Skeletal muscle tissue (tissue), 4 donors: ENCODE measurements around the gene MTUS2. TPM values are rescaled to one million over a fixed set of nuclear protein-coding genes. Genes with fewer than 3 reads are reported as not detected.
"Not testable (repeated sequence)": the region's sequence is repeated elsewhere in the genome, so short reads cannot be mapped to it uniquely, and the experiment has no call there.

Source experiments
- H3K27ac ChIP-seq: one replicate; pipeline ENCODE4 v1.7.0; 2013; ENCODE audit warnings: mild to moderate bottlenecking, low read depth, low read length, inconsistent platforms
- H3K27me3 ChIP-seq, 3 donors: one replicate each; pipeline ENCODE4 v1.7.0; 2013; ENCODE audit warnings: low read length in 3 of 3; ENCODE audit not compliant: control insufficient read depth in 3 of 3, insufficient read depth in 3 of 3
- H3K36me3 ChIP-seq, 3 donors: one replicate each; pipeline ENCODE4 v1.7.0; 2013; ENCODE audit warnings: low read length in 3 of 3; ENCODE audit not compliant: control insufficient read depth in 3 of 3, insufficient read depth in 3 of 3
- H3K4me1 ChIP-seq, 3 donors: one replicate each; pipeline ENCODE4 v1.7.0; 2013; ENCODE audit warnings: low read length in 3 of 3, mild to moderate bottlenecking in 3 of 3; ENCODE audit not compliant: control insufficient read depth in 3 of 3, insufficient read depth in 3 of 3
- H3K4me3 ChIP-seq, 3 donors: one replicate each; pipeline ENCODE4 v1.7.0; 2013; ENCODE audit warnings: low read length in 3 of 3
- H3K9ac ChIP-seq, 3 donors: one replicate each; pipeline ENCODE4 v1.7.0; 2013; ENCODE audit warnings: low read length in 3 of 3, mild to moderate bottlenecking in 3 of 3, moderate library complexity in 2 of 3, low read depth in 1 of 3
- H3K9me3 ChIP-seq, 3 donors: one replicate each; pipeline ENCODE4 v1.7.0; 2013; ENCODE audit warnings: low read length in 3 of 3; ENCODE audit not compliant: control insufficient read depth in 3 of 3
- total RNA-seq: library from RNA; depleted of rRNA; stranded (reverse); fragments of >200 nt; gene quantifications from one replicate; pipeline ENCODE4 v1.2.3, GENCODE V29; 2014
- donor health status: Osteomylitis.

Gene MTUS2
- total RNA-seq, 1 donor from 2014 or later: 4.2 TPM

DNA sequence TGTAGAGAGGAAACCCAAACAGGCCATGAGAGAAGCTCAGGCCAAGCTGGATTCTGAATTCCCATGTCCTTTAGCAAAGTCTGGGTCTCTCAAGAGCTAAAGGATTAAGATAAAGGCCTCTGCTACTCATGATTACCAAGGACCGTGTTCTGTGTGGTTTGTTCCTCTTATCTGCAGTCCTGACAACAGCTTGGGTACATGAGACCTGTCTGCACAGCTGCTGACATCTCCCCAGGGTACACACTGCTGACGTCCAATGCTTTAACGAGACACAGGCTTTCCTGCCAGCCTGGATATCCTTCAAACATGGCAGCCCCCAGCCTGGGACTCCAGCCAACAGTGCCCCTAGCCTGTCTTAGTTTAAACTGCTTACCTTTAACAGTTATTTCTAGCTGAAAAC, 564.3 kb downstream of the MTUS2 start:
- H3K27ac ChIP-seq: no peak overlapping the region

DNA sequence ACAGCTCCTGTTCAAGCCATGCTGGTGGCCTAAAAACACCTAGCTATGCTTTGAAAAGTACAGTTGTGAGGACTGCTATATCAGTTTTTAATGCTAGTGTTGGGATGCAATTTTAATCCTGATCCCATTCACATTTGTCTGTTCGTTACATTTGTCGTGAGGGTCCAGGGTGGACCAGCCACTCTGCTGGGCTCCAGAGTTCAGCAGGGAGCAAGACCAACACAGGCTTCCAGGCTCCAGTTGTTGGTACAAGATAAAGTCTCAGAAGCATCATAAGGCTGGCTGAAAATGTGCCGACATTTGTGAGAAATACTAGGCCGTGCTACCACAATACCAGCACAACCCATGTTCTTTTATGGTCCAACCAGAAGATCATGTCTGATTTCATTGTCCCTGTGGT, 564.7 kb downstream of the MTUS2 start:
- no peaks in the 10 kb centered on the region for H3K9me3 ChIP-seq
- no peak overlapping the region for H3K27ac ChIP-seq
- H3K27me3 ChIP-seq: no peaks in the 10 kb centered on the region
- no peaks in the 10 kb centered on the region for H3K4me1 ChIP-seq
- H3K4me3 ChIP-seq: no peak overlapping the region
- H3K36me3 ChIP-seq: no peaks in the 10 kb centered on the region
- H3K9ac ChIP-seq: no peak overlapping the region

More for the DNA sequence above, 564.3 kb downstream of the MTUS2 start:
- Histone ChIP-seq H3K36me3 (no peaks in the 10 kb centered on the region), H3K4me3 (no peak overlapping the region), H3K9ac (no peak overlapping the region), H3K4me1 (no peaks in the 10 kb centered on the region), H3K9me3 (no peaks in the 10 kb centered on the region), H3K27me3 (no peaks in the 10 kb centered on the region)

DNA sequence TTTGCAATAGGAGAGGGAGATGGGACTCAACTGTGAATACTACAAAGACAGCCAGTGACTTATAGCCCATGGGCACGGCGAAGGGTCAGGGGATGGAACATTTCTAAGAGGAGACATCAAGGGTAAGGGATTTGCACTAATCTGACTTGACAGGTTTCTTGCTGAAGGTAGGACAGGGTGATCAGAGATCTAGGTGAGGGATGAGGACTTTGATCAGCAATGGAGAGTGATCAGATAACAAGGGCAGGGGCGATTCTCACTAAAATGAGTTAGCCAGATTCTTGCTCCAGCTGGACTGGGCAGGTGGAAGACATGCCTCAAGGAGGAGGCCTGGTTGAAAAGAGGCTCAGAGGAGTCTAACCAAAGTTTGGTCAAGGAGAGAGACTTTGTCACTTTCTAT, 566.1 kb downstream of the MTUS2 start:
- Histone ChIP-seq H3K9me3 (no peaks in the 10 kb centered on the region), H3K4me3 (no peak overlapping the region), H3K36me3 (no peaks in the 10 kb centered on the region), H3K27me3 (no peaks in the 10 kb centered on the region), H3K9ac (no peak overlapping the region), H3K4me1 (no peaks in the 10 kb centered on the region), H3K27ac (no peak overlapping the region)

DNA sequence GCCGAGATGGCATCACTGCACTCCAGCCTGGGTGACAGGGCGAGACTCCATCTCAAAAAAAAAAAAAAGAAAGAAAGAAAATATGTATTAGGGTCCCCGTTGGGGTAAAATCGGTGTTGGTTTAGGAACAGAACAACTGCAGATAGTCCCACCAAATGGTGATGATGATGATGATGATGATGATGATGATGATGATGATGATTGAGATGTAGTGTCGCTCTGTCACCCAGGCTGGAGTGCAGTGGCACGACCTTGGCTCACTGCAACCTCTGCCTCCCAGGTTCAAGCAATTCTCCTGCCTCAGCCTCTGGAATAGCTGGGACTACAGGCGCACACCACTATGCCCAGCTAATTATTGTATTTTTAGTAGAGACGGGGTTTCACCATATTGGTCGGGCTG, 570.5 kb downstream of the MTUS2 start:
- H3K4me1 ChIP-seq, H3K9me3 ChIP-seq, H3K4me3 ChIP-seq, H3K27me3 ChIP-seq, H3K36me3 ChIP-seq, H3K9ac ChIP-seq, H3K27ac ChIP-seq: not testable (repeated sequence)

DNA sequence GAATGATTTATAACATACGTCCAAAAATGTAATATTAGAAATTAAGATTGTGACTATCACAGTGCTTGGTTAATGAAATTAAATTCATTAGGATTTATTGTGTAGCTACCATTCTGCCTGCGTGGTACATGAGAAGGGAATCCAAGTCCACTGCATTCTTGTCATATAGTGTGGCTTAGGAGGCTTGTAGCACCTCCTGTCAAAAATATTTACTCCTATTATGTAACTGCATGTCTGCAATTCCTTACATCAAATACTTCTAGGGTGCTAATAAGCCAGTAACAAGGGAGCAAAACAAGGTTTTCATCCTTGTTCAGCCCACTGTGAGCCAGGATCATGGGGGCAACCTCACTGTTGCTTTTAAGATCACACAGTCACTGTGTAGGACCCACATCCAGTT, 576.3 kb downstream of the MTUS2 start:
- Histone ChIP-seq H3K27ac (no peak overlapping the region), H3K4me3 (no peak overlapping the region), H3K4me1 (no peaks in the 10 kb centered on the region), H3K36me3 (no peaks in the 10 kb centered on the region), H3K27me3 (peaks cover 0 to 3% (median 3%) of the 10 kb centered on the region in 3 donors), H3K9ac (no peak overlapping the region), H3K9me3 (no peaks in the 10 kb centered on the region)

DNA sequence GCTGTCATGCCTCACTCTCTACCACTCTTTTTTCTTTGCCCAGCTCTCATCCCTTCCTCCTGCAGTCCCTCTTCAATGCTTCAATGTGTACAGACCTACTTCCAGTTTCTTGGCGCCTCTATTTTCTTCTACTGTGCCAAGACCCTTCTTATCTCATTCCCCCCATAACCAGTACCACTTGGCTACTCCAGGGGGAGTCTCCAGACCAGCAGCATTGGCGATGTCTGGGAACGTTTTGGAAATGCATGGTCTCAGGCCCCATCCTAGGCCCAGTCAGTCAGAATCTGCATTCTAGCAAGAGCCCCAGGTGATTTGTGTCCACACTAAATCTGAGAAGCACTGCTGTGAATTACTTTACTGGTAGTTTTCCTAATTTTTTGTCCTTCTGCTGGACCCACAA, 577.1 kb downstream of the MTUS2 start:
- Histone ChIP-seq H3K9ac (no peak overlapping the region), H3K4me1 (no peaks in the 10 kb centered on the region), H3K9me3 (no peaks in the 10 kb centered on the region), H3K27ac (no peak overlapping the region), H3K27me3 (peaks cover 0 to 3% (median under 1%) of the 10 kb centered on the region in 3 donors), H3K36me3 (no peaks in the 10 kb centered on the region), H3K4me3 (no peak overlapping the region)

DNA sequence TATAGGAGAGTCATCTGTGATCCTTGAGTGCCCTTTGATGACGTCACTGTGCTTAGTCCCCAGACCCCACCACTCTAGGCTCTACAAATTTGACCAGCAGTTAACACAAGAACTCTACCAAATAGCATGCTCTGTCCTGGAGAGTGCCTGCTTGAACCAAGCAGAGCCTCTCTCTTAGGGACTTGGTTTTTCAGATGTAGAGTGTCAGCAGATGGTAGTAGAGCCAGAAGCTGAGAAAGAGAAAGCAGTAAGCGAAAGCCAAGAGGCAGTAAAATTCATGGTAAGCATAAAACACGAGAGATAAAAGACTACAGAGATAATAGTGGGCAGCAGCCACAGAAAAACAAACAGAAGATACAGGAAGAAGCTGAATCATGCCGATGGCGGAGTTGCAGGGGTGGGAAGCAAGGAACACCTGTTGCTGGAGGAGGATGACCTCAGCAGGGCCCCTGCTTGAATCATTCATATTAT, 582.1 kb downstream of the MTUS2 start:
- Histone ChIP-seq H3K9me3 (no peaks in the 10 kb centered on the region), H3K27ac (no peak overlapping the region), H3K36me3 (no peaks in the 10 kb centered on the region), H3K4me1 (no peaks in the 10 kb centered on the region), H3K27me3 (no peaks in the 10 kb centered on the region), H3K4me3 (no peak overlapping the region), H3K9ac (no peak overlapping the region)

DNA sequence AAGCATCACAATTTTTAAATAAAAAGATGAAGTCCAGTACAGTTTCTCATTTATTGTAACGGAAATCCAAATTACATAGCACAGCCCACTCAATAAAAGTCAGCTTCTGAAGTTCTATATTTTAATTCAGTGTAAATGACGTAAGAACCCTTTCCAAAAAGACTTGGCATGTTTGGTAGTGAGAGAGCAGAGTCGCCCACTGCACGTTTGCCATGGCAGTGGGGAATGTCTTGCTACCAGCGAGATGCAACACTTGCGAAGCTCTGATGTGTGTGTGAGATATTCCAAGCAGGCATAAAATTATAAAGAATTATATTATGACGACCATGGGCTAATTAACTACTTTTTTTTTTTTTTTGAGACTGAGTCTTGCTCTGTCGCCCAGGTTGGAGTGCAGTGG, 585.3 kb downstream of the MTUS2 start:
- Histone ChIP-seq H3K9ac (no peak overlapping the region), H3K36me3 (no peaks in the 10 kb centered on the region), H3K4me1 (no peaks in the 10 kb centered on the region), H3K27ac (no peak overlapping the region), H3K27me3 (no peaks in the 10 kb centered on the region), H3K4me3 (no peak overlapping the region), H3K9me3 (no peaks in the 10 kb centered on the region)

DNA sequence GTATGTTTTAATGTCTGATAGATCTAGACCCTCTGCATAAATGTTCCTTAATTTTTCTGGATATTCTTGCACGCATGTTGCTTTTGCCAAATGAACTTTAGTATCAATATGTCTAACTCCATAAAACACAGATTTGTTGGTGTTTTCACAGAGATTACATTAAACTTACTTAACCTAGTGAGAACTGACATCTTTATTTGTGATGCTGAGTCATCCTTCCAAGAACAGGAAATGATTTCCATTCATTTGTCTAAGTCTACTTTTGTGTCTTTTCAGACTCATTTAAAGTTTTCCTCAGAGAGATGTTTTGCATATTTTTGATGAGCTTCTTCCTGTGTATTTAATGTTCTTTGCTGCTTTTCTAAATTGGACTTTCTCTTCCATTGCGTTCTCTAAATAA, 591.3 kb downstream of the MTUS2 start:
- Histone ChIP-seq H3K27ac (no peak overlapping the region), H3K9me3 (no peaks in the 10 kb centered on the region), H3K27me3 (no peaks in the 10 kb centered on the region), H3K4me3 (no peak overlapping the region), H3K4me1 (no peaks in the 10 kb centered on the region), H3K9ac (no peak overlapping the region), H3K36me3 (no peaks in the 10 kb centered on the region)

DNA sequence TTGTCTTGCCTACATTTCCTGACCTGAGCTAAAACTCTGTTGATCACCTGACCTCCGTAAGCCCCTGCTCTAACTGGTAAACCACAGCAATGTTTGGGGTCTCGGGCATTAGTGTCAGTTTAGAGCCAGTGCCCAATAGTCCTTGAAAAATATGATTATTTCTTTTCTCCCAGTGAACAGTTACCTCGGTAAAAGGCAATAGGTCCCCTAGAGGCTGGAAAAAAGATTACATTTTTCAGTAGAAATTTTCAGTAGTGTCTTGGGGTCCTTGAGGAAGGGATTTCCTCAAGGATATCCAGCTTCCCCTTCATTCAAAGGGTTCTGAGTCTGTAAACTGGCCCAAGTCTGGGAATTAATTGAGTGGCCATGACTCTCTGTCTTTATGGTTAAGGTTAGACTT, 597.9 kb downstream of the MTUS2 start:
- H3K4me3 ChIP-seq: no peak overlapping the region
- no peaks in the 10 kb centered on the region for H3K36me3 ChIP-seq
- no peak overlapping the region for H3K9ac ChIP-seq
- no peaks in the 10 kb centered on the region for H3K27me3 ChIP-seq
- H3K4me1 ChIP-seq: no peaks in the 10 kb centered on the region
- H3K27ac ChIP-seq: no peak overlapping the region
- H3K9me3 ChIP-seq: no peaks in the 10 kb centered on the region

DNA sequence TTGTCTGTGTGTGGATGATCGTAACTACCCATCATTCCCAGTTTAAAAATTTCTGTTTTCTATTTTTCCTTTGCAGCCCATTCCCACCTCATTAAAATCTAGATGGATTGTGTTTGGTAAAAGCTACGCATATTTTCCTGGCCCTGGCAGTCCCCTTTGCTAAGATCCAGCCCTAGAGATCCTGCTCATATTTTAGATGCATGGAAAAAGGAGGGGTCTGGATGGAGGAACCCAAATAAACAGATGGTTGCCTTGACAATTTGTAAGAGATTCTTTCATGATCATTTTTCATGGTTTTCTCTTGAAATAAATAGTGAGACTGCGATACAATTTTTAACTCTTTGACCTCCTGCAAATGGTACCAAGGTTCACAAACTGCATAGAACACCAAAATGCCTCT, 601.0 kb downstream of the MTUS2 start:
- no peaks in the 10 kb centered on the region for H3K9me3 ChIP-seq
- H3K27ac ChIP-seq: no peak overlapping the region
- H3K4me1 ChIP-seq: no peaks in the 10 kb centered on the region
- H3K36me3 ChIP-seq: no peaks in the 10 kb centered on the region
- H3K4me3 ChIP-seq: no peak overlapping the region
- no peak overlapping the region for H3K9ac ChIP-seq
- H3K27me3 ChIP-seq: peaks cover 0 to under 1% (median 0%) of the 10 kb centered on the region in 3 donors
